Stromal cell of bone marrow (primary cell): ENCODE measurements around the gene PRPF40A.
A peak's percentile ranks its signal among the peaks of the same experiment; 100 is the strongest.

Source experiments
- DNase-seq: peaks from one replicate; pipeline ENCODE4 v3.0.0-alpha.2; 2012; ENCODE audit warnings: low read depth

Gene PRPF40A

DNA sequence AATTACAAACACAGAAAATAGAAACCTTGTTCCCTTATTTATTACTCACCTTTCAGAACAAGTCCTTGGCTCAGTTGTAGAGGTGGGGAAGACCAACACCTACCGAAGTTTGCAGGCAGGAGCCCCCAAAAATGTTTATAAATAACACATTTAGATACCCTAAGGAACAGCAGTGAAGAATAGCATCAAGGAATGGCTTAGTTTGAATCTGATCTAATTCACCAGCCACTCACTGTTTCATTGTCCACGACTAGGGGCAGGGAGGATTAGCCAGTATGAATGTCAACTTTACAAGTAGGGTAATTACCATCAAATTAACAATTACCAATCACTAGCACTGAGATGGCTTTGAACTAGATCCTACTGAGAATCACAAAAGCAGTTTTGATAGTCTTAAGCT, 65.4 kb downstream of the PRPF40A start:
- DNase-seq: no peak

- DNase-seq: no peak
Observed at GRCh38 chr2:152650768-152651371, 66.4 kb downstream of the PRPF40A start.

- no peak for DNase-seq
Observed at GRCh38 chr2:152649997-152650396, 67.3 kb downstream of the PRPF40A start.

DNA sequence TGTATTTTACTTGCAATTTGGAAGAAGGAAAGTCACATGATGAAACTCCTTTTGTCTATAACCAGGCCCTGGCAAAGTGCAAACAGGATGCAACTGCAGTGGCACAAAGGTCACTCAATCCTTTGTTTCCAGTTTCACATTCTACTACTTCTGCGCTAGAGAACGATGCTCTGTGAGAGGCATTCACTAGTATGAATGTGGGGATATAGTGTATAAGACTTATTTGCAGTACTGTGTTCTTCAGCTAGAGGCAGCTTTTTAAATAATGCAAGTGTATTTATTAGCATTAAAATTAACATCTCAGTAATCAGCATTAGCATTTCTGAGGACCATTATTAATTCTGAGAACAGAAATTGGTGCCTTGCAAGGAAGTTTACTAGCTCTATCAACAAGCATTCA, 68.9 kb downstream of the PRPF40A start:
- no peak for DNase-seq

- no peak for DNase-seq
Observed at GRCh38 chr2:152647552-152647951, 69.7 kb downstream of the PRPF40A start.

DNA sequence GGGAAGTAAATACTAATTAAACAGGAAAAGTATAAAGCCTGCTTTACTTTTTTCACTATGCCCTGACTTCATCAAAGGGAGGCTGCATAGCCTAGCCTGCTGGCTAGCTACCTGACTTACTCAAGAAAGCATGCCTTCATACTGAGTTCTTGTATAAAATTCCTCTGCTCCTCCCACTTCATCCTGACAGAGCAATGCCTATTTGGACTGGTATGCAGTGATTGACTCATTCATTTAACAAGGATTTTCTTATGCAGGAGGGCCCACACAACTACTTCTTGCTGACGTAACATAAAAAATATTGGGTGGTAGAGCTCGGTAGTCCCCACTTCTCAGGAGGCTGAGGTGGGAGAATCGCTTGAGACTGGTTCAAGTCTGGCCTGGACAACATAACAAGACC, 70.5 kb downstream of the PRPF40A start:
- DNase-seq: peak; percentile 63

DNA sequence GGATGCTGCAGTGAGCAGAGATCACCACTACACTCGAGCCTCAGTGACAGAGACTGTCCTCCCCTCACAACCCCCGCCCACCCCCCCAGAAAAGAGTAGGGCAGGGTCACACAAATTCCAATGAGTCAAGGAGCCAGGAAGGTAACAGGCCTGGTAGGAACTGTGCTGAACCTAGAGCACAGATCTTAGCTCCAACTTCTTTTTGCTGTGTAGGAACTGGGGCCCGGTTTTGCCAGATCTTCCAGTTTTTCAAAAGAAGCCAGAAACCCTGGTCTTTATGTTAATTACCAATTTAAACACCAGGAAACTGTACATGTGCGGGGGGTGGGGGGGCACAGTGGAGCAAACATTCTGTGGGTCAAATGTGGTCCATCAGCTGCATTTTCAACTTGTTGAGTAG, 71.0 kb downstream of the PRPF40A start:
- DNase-seq: no peak

GRCh38 chr2:152644189-152644873, 72.9 kb downstream of the PRPF40A start:
- no peak for DNase-seq

DNA sequence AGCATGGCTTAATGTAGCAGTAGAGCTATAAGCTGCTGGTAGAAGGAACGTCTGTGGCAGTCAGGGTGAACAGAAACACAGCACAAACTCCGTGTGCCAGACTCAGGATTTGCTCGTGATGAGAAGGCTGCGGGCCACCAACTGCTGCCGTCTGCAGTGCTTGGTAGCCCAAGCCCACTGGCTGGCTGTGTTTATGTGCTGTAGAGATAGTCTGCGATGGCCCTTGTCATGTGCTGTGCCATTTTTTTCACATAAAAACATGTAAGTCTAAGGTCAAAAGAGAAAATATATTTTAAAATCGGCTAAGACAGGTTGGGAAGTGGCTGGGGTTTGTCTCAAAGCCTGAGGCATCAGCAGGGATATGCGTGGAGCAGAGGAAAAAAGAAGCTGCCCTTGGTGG, 78.7 kb downstream of the PRPF40A start:
- DNase-seq: no peak

DNA sequence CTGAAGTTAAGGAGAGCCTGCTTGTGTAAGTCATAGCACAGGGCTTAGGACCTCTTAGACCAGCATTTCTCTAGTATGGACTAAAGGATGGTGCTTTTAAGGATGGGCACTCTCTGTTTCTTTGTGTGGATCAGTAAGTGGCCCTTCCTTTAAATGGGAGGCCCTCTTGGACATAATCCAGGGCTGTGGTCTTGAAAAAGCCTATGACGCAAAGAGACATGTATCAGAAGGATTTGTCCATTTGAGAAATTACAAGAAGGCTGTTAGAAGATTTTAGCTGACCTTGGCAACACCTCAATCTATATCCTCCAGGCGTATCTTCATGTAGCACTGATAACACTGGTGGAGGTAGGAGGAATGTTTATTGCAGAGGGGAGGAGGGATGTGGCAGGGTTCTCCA, 79.2 kb downstream of the PRPF40A start:
- DNase-seq: no peak

DNA sequence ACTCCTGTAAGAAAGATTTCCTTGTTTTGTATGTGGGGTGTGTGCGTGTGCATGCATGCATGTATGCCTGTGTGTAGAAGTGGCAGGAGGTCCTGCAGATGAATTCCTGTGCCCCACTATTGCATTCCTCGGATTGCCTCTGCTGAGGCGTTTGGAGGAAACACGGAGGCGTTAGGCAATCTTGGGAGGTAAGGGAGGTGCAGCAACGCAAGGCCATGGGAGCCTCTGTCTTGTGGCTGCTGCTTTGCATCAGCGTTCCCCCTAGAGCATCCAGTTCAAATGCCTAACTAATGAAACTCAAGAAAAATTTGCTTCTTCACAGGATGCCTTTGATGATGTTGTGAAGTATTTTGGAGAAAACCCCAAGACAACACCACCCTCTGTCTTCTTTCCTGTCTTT, 80.0 kb downstream of the PRPF40A start:
- DNase-seq: no peak

- peak; percentile 29 for DNase-seq
Observed at GRCh38 chr2:152635635-152636298, 81.5 kb downstream of the PRPF40A start.

DNA sequence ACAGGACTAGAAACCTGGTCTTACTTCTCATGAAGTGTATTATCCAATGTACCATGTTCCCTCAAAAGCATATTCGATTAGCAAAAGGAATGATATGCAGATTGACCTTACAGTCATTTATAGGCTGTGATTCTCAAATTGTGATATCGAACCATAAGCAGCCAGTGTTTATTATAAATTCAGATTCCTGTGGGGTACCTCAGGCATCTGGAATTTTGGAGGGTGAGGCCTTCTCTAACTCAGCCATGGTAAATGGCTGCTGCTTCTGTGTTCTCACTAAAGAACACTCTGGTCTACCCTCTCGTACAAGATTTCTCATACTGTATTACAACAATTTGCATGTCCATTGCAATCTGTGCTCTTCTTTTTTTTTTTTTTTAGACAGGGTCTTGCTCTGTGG, 84.5 kb downstream of the PRPF40A start:
- no peak for DNase-seq

GRCh38 chr2:152630466-152630865, 86.8 kb downstream of the PRPF40A start:
- DNase-seq: no peak

GRCh38 chr2:152629202-152629601, 88.1 kb downstream of the PRPF40A start:
- no peak for DNase-seq

GRCh38 chr2:152627351-152627957, 89.8 kb downstream of the PRPF40A start:
- DNase-seq: no peak

- no peak for DNase-seq
Observed at GRCh38 chr2:152626911-152627339, 90.3 kb downstream of the PRPF40A start.

GRCh38 chr2:152624805-152625204, 92.5 kb downstream of the PRPF40A start:
- DNase-seq: no peak

DNA sequence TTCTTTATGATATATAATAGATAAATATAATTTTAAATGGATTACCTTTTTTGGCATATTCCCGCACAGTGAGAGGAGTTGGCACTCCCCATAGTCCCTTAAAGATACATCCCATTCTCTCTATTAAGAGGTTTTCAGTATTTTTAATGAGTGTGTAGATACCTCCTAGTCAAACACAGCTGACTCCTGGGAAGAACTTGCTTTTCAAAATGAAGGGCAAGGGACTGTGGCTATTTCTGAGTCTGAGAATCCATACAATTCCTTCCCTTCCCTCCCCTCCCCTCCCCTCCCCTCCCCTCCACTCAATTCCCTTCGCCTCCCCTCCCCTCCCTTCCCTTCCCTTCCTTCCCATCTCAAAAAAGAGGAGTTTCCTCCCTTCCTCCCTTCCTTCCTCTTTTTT, 93.5 kb downstream of the PRPF40A start:
- no peak for DNase-seq

- no peak for DNase-seq
Observed at GRCh38 chr2:152623076-152623740, 94.1 kb downstream of the PRPF40A start.

DNA sequence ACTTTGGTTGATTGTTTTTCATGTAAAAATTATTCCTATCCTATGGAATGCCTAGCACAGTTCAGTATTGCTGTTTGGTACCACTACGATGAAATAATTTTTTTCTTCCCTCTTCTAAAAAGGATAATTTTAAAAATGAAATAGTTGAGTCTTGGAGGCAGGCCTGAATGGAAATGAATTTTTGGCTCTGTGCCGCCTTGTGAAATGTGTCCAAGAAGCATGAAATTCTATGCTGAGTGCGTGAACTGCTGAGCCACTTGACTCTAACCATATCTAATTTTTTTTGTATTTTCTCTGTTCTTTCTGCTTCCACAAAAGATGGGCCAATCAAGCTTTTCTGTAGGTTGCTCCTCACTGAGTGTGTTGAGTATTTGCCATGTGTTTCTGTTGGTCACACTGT, 95.0 kb downstream of the PRPF40A start:
- DNase-seq: no peak

- DNase-seq: no peak
Observed at GRCh38 chr2:152620985-152621384, 96.3 kb downstream of the PRPF40A start.

DNA sequence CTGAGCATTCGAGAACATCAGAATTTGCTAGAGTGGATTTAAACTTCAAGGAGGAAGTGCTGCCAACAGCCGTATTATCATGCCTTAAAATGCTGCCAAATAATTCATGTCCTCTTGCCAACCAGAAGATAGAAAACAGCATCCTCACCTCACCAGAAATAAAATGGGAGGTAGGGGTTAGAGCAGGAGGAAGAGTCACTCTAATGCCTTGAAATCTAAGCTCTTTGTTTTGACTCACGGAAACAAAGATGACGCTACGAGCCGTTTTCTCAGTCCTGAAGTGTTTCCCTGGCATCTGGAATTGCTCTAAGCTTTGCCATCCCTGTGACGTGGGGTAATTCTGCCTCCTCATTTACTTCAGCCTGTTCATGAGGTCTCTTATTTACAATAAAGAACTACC, 97.1 kb downstream of the PRPF40A start:
- no peak for DNase-seq
